Frontal cortex (tissue), 4 donors: ENCODE results near the gene NEURL3. TPM values are rescaled to one million over a fixed set of nuclear protein-coding genes. Genes with fewer than 3 reads are reported as not detected.

ENCODE experiments used
- DNase-seq, 2 donors: peaks; one replicate each; pipeline ENCODE4 v3.0.0; 2012; ENCODE audit warnings: low spot score in 2 of 2
- FAIRE-seq: peaks from 2 replicates; lab custom pipeline; 2012; peaks lifted over from hg19 to GRCh38; lab: Jason Lieb, UNC
- total RNA-seq: library from RNA; depleted of rRNA; stranded (reverse); fragments of >200 nt; gene quantifications from one replicate; pipeline ENCODE4 v1.2.3, GENCODE V29; 2014
- donor health status: control.
- donor health status: control.
- donor health status: control.

The NEURL3 gene
- total RNA-seq, 1 donor from 2014 or later = not detected

DNA sequence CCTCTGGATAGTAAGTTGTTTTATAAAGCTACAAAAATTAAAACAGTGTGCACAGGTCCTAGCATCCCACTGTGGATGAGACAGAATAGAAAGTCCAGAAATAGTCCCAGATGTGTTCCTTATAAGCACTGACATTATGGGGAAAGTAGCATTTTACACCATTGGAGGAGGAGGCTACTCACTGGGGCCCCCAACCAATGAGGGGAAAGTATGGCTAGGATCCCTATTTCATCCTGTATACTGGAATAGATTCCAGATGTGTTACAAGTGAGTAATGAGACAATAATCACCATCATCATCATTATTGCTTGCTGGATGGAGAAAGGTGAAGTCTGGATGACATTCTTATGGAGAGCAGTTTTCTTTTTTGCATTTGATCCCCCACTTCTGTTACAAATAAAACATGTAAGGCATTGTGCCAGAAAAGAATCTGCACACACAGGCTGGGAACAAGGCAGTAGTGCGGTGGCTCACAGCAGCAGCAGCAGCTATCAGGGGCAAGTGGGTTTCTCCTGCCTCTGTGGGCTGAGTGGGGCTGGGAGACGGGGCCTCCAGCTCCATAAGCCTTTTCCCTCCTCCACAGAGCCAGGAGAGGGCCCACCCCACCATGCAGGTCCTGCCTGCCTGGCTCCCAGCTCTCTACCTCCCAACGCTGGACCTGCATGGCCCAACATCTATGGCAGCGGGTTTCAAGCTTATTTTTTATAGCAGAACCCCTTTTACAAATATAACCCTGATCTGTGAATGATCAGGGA, 36.4 kb upstream of the NEURL3 start:
- DNase-seq (no peak), FAIRE-seq (no peak)

DNA sequence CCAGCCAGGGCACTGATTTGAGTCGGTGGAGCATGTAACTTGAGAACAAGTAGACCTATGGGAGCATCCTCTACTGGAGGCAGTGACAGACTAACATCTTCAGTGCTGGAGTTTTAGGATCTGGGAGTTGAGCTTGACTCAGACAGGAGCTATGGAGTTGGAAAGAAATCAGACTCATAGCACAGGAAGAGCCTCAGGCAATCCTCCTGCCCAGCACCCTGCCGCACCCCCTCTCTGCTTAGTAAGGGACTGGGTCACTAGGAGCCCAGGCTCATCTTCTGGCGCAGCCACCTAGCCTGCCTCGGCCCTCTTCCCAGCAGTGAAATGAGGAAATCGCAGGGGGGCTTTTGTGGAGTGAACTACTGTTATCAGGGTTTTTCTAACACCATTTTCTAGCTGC, 35.0 kb upstream of the NEURL3 start:
- FAIRE-seq = no peak
- DNase-seq = no peak

DNA sequence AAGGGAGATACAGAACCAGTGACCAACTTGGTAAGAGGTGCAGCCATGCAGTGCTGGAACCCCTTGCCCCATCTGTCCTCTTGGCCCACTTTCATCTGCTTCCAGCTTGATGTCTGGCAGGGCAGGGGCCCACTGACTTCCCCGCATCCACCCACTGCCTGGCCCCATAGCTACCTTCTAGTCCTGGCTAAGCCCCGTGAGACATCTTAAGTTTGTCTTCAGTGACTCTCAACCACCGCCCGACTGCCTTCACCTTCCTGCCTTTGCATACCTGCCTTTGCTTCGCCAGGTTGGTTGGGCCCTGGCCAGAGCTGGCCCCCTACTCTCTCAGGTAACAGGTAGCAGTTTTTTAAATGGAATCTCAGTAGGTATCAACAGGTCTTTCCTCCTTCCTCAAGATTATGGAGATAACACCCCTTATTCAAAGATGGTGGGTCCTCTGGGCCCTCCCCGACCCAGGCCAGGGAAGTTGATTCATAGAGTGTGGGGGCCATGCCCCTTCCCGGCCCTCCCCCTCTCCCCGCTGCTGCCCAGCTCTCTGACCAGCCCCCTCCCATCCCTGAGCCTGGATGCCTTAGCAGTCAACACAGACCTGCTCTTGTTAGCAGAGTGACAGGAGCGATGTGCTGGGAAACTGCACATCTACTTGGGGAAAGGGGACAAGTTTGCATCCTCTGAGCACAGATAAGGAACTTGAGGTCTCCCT, 34.2 kb upstream of the NEURL3 start:
- FAIRE-seq = no peak

DNA sequence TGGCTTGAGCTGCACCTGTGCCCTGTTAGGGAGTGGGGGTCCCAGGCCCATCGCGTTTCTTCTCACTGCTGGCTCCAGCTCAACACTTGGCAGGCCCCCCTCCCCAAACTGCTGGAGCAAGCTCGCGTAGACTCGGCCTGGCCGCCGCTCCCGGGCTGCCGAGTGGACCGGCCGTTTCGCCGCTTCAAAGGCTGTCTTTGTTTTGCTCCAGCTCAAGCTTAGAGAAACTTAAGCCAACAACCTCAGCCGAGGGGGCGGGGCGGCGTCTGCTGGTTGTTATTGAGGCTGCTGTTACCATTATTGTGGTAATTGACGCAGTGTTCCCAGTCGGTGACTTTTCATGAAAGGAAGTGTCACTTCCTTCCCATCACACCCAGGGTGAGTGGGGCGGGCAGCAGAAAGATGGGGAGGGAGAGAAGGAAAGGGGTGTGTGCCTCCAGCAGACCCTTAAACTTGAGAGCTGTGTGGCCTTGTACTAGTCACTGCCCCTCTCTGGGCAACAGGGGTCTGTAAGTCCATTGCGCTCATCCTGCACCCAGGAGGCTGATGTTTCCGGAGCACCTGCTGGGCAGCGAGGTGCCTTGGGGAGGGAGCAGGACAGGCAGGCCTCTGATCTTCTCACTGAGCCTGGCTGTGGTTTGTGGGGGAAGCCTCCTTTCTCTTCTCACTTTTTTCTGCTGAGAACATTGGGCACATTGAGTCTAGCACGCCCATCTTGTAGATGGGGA, 33.5 kb upstream of the NEURL3 start:
- FAIRE-seq = no peak

More for the DNA sequence above, 34.2 kb upstream of the NEURL3 start:
- DNase-seq = no peak

DNA sequence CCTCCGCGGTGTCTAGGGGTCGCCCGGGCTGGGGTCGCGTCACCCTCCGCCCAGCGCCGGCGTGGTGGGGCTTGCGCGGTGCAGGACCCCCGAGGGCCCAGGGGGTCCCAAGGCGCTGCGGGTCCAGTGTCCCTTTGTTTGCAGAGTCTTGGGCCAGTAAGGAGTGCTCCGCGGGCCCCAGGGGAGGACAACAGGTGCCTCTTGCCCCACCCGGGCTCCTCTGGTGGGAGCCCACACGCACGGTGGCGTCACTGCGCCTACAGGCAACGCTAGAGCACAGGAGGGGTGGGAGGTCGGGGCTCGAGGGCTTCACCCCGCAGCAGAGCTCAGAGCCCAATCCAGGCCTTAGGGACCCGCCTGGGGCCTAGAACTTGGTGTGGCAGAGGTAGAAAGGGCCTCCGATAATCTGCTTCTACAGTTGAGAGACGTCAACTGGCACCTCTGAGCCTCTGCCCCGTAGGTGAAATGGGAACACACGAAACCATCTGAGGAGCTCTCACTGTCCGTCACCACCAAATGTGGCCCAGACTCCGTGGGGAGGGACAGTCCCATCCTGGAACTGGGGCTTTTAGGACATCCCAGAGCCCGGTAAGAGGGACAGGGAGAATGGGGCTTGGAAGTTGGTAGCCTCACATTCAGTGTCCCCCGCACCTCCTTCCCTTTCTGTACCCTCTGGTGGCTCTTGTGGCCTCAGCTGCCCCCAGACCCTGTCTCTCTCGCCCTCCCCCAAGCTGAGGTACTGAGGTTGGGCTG, 32.8 kb upstream of the NEURL3 start:
- DNase-seq (no peak), FAIRE-seq (no peak)

More for the DNA sequence above, 33.5 kb upstream of the NEURL3 start:
- peak; percentile 63 to 66 for DNase-seq

DNA sequence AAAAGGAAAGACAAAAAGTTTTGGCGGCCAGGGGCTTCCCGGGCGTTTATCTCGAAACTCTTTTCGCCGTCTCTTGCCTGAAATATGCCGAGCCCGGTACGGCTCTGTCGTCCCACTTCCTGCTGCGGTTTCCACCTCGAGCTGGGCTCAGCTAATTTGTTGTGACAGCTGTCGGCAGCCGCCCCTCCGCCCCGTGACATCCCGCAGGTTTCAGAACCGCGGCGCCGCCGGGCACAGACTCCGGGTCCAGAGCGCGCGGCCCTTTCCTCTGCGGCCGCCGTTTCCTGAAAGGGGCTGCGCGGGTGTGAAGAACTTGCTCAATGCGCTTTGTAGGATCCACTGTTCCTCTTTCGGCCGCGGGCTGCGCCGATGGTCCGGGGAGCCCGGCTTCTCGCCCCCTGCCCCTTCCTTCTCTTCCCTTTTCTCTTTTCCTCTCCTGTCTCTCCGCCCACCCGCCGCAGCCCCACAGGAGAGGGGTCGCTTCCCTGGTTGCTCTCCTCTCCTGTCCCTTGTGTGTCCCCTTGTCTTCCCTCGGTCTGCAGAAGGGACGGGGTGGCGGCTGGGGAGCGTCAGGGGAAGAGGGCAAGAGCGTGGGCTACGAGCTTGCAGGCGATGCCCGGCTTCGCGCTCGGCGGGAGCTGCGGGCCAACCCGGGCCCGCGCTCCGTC, 32.0 kb upstream of the NEURL3 start:
- no peak for DNase-seq
- no peak for FAIRE-seq

DNA sequence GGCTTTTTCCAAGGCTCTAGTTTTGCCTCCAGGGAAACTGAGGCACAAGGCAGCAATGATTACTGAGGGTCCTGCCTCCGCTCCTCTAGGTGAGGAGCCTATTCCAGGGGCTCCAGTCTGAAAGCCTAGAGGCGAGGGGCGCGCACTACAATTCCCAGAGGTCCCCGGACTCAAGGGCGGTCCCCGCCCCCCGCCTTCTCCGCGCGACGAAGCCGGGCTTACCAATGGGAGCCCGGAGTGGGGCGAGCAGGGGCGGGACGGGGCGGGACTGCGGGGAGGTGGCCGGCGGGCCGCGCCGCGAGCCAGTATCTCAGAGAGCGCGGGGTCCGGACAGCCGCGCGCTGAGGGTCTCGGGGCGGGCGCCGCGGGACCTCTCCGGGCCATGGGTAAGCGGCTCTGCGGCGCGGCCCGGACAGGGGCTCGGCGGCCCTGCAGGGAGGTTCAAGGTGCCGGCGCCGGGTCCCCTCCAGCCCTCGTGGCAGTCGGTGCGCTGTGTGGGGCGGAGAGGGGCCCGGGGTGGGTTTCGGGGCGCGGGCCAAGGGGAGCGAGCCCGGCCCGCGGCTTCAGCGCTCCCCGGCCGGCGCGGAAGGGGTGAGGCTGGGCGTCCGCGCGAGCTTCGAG, 31.4 kb upstream of the NEURL3 start, which contains the start of gene ARID5A:
Gene ARID5A, plus strand, starts transcription at position 308 of the 621 bp plus-strand sequence. Its CDS starts 75 bp downstream, at position 383.
- DNase-seq (peak; percentile 90 to 91), FAIRE-seq (no peak)

DNA sequence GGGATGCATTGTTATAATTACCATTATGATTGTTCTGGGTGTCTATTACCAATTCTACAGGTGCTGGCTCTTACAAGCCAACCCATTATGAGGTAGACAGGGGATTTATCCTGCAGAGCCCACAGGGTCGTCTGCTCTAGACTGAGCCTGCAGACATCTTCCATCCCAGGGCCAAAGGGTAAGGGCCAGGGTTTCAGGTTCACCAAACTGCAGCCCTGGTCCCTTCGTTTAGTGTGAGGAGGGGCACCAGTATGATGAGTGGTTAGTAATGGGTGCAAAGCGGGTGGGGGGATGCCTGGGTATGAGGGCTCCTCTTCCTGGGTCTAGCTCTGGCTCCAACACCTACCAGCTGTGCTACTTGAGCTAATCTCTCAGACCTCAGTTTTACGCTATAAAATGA, 30.2 kb upstream of the NEURL3 start:
- DNase-seq (no peak), FAIRE-seq (no peak)

DNA sequence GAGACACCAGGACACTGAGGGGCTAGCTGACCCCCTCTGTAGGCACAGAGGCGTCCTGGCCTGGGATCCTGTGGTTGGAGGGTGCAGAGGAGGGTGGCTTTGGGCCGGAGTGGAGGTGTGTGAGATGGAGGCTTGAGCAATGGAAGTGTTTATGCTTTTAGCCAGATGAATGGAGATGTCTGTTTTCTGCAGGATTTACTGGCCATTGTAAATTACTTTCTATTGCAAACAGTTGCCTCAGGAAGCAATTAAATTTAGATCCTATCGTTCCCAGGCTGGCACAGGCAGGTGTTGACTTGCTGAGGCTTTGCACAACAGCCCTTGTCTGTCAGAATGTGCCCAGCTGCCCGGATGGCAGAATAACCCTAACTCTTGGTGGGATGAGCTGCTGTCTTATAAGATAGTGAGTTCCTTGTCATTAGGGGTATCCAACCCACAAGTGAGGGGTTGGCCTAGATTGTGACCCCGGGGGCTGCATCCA, 29.6 kb upstream of the NEURL3 start:
- DNase-seq (no peak), FAIRE-seq (no peak)

DNA sequence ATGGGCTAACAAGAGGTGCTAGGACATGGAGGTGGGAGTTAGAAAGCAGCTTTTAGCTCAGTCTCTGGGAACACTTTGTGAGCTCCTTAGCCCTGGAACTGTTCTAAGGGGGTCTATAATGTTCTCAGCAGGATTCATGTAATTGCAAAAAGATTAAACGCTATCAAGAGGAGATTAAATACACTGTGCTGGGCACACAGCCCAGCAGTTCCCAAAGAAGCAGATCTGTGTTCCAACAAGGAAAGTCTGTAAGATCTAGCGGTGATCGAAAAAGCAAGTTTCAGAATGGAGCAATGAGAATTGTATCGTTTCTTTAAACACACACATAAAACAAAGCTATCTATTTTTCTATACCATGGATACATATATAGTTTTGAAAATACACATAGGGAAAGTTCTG, 29.0 kb upstream of the NEURL3 start:
- FAIRE-seq (no peak), DNase-seq (no peak)

DNA sequence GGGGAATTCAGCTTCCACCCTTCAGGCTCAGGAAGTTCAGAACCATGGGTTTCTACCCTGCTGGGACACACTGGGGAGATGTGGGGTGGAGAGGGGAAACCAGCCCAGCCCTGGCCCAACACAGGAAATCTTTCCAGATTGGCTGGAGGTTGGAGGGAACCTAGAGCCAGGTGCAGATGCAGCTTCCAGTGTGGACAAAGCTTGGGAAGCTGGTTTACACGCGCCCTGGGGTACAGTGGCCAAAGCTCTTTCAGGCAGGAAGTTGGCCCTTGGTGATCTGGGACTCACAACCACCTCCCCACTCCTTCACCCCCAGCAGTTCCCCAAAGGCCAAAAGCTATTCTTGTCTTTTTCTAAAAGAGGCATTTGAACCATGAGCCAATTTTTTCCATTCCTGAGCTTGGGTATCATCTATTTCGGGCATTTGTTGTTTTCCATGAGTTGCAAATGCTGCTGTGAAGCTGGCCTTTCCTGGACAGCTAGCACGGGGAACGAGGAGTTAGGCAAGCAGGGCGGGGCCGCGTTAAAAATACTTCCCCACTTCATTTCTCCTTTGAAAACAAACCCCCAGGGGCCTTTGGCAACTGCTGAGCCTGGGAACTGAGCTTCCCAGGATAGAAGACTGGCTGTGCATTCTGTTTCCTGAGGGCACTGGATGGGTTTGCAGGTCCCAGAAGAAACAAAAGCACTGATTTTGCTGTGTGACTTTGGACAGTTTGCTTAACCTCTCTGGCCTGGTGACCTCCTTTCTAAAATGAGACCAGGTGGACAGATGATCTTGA, 28.3 kb upstream of the NEURL3 start:
- DNase-seq (peak in 1 of 2 donors; percentile 55), FAIRE-seq (no peak)

DNA sequence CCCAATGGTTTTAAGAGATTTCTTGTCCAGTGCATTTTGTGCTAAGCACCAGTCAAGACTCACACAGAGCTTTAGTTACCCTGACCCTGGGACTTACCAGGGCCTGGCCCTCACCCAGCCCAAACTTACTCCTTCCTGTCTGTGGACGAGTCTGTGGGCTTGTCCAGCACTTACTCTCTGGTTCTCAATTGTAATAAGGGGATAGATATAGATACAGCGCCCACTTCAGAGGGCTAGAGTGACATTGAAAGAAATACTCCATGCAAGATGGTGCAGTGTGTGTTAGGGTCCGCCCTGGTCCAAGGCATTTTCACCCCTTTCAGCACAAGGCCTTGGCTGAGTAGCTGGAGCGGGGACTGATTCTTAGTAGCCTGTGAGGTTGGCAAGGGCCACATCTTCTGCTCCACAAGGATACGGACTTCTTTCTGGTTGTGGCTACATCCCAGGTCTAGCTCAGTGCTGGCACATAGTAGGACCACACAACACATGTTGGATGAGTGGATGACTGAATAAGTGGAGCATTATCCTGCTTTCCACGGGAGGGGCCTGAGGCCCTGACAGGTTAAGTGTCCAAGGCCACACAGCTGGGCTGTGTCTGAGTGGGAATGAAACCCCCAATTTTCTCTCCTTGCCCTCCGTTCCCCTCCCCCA, 27.6 kb upstream of the NEURL3 start:
- DNase-seq = no peak
- FAIRE-seq = no peak

DNA sequence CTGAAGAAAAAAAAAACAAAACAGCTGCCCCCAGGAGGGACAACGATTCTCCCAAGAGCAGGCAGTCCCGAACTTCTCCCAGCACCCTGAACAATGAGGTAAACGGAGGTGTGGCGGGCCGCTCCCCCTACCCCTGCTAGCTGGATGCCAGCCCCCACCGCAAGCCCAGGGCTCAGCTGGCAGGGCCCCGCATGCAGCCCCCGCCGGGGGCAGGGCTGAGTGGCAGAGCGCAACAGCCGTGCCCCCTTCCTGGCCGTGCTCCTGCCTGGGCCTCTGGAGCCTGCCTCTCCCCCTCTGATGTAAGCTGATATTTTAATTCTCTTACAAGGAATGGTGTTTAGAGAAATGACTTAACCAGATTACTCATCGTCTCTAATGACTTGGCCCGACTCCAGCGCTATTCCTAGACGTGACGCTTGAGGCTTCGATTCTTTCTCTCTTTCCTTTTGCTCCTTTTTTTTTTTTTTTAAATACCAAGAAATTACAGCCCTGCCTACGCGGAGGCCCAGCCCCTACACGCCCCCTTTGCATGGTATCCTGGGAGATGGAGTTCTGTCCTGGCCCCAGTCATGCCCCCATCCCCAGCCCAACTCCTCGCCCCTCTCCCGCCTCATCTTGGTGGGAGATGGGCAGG, 26.8 kb upstream of the NEURL3 start:
- DNase-seq (peak; percentile 67 to 85), FAIRE-seq (no peak)

DNA sequence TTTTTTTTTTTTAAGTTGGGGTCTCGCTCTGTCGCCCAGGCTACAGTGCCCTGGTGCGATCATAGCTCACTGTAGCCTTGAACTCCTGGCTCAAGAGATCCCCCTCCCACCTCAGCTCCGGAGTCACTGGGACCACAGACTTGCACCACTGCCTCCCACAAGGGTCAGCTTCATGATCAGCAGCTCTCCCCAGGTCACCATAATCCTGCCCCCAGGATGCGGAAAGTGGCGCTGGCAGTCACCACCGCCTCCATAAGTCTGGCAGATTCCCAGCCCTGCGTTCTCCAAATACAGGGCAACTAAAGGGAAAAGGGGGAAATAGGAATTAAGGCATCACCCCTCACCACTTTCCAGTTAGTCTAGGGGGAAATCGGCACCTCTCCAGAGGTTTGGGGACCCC, 26.2 kb upstream of the NEURL3 start:
- DNase-seq (no peak), FAIRE-seq (no peak)

DNA sequence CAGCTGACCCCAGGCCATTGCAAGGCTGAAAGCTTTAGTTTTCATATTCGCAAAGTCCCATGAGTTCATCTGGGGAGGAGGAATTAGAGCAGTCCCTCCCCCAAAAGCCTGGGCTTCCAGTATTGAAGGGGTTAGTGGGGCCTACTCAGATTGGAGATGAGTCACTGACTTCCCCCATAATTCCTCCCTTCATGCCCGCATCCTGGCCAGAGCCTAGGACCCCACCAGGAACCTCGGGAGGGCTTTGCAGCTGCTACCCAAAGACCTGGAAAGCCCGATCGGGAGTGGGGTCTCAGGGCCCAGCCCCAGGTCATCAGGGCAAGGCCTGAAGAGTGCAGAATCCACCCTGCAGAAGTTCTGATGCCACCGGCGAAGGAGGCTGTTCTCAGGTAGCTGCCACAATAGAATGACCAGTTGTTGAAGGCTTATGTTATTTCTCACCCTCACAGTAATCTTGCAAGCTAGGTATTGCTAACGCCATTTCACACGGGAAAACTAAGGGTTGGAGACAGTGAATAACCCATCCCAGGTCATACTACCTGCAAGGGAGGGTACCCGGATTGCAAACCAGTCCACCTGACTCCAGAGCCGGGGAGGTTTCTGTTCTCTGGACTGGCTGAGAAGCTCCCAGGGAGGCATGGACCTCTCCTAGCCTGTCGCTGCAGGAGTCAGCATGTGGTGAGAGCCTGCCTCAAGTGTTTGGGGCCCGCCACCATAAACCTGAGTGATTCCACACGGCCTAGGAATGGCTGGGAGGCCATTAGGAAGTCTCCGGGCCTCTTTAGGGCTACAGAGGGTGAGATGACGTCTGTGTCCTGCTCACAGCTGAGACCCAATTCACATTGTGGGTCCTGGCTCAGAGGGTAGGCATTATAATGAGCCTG, 25.6 kb upstream of the NEURL3 start:
- FAIRE-seq (no peak), DNase-seq (no peak)

DNA sequence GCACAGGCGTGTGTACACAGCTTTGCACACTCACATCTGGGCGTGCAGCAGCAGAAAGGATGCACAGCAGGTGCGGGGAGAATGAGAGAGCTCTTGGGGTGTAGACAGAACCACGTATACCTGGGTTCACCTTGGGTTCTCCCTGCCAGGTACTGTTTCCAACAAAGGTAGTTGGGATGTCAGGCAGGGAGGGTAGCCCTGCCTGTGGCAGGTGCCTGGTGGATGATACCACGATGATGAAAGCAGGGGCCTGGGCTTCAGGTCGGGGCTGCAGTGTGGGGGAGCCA, 24.9 kb upstream of the NEURL3 start:
- DNase-seq (no peak), FAIRE-seq (no peak)
